Measurements from ENCODE around the gene LIMS3. TPM values are rescaled to one million over a fixed set of nuclear protein-coding genes. Genes with fewer than 3 reads are reported as not detected.
"Not testable (repeated sequence)": the region's sequence is repeated elsewhere in the genome, so short reads cannot be mapped to it uniquely, and the experiment has no call there.

Gene LIMS3
- total RNA-seq, 3 donors from 2014 or later: 0.90 to 2.8 (median 1.6) TPM

GRCh38 chr2:109950146-109950843 is 51.8 kb downstream of the LIMS3 start:
- H3K4me1 ChIP-seq (ENCODE audit: low read depth); H3K36me3 ChIP-seq (ENCODE audit: low read depth); H3K4me3 ChIP-seq; ATAC-seq; DNase-seq; intact Hi-C loops (cut with DNase I, micrococcal nuclease); H3K9me3 ChIP-seq: not testable (repeated sequence)

- H3K4me3 ChIP-seq; H3K36me3 ChIP-seq (ENCODE audit: low read depth); H3K9me3 ChIP-seq; H3K4me1 ChIP-seq (ENCODE audit: low read depth); intact Hi-C loops (cut with DNase I, micrococcal nuclease); DNase-seq; ATAC-seq: not testable (repeated sequence)
Observed at GRCh38 chr2:109963942-109964341, 65.5 kb downstream of the LIMS3 start.

GRCh38 chr2:109965482-109965881 is 67.0 kb downstream of the LIMS3 start:
- DNase-seq; H3K36me3 ChIP-seq (ENCODE audit: low read depth); intact Hi-C loops (cut with DNase I, micrococcal nuclease); ATAC-seq; H3K9me3 ChIP-seq; H3K4me3 ChIP-seq; H3K4me1 ChIP-seq (ENCODE audit: low read depth): not testable (repeated sequence)

GRCh38 chr2:109966107-109966736 is 67.7 kb downstream of the LIMS3 start:
- H3K9me3 ChIP-seq; intact Hi-C loops (cut with DNase I, micrococcal nuclease); DNase-seq; H3K4me3 ChIP-seq; H3K36me3 ChIP-seq (ENCODE audit: low read depth); H3K4me1 ChIP-seq (ENCODE audit: low read depth); ATAC-seq: not testable (repeated sequence)

GRCh38 chr2:109966858-109967257 is 68.4 kb downstream of the LIMS3 start:
- H3K4me3 ChIP-seq; H3K36me3 ChIP-seq (ENCODE audit: low read depth); H3K4me1 ChIP-seq (ENCODE audit: low read depth); H3K9me3 ChIP-seq; DNase-seq; ATAC-seq; intact Hi-C loops (cut with DNase I, micrococcal nuclease): not testable (repeated sequence)

GRCh38 chr2:109969864-109970263 is 71.4 kb downstream of the LIMS3 start:
- H3K36me3 ChIP-seq (ENCODE audit: low read depth); H3K4me1 ChIP-seq (ENCODE audit: low read depth); H3K9me3 ChIP-seq; intact Hi-C loops (cut with DNase I, micrococcal nuclease); H3K4me3 ChIP-seq; DNase-seq: not testable (repeated sequence)
- peak; percentile 91 for ATAC-seq

GRCh38 chr2:109971710-109972109 is 73.2 kb downstream of the LIMS3 start:
- H3K36me3 ChIP-seq (ENCODE audit: low read depth); intact Hi-C loops (cut with DNase I, micrococcal nuclease); DNase-seq; H3K9me3 ChIP-seq; ATAC-seq; H3K4me1 ChIP-seq (ENCODE audit: low read depth); H3K4me3 ChIP-seq: not testable (repeated sequence)

Other genes starting within 250 kb of the LIMS3 start
- 10 to 100 TPM; 30.9 to 55.2 (median 50.9) TPM for gene RGPD5, start 104.4 kb upstream of the LIMS3 start, total RNA-seq
- 100 to 1,000 TPM; 170 to 672 (median 264) TPM for gene MALL, start 217.1 kb downstream of the LIMS3 start, total RNA-seq

Measured in mucosa of descending colon (tissue), 3 donors.